Measurements from ENCODE around the gene SMIM13. TPM values are rescaled to one million over a fixed set of nuclear protein-coding genes. Genes with fewer than 3 reads are reported as not detected.

SMIM13 gene
- total and polyA plus RNA-seq, 2 donors (not counting 3 experiments of a cell fraction or from before 2014, with no cell fraction given), result 3.2 to 14.7 TPM

DNA sequence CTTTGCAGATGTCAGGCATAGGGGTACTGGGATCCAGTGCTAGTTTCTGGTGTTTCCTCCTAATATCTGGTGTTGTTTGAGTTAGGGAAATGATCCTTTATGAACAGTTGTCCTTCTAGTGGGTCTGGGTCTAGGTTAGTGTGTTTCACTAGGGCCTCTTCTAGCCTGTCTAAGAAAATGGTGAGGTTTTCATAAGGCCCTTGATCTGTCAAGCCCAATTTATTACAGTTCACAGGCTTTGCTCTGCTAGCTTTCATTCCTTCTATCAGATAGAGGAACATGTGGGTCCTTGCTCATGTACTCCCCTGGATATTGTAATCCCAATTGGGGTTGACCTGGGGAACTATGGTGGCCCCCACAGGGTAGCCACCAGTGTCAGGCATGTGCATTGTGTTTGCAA lies 15.1 kb downstream of the SMIM13 start:
- CTCF ChIA-PET, result interaction anchor here (0.9 to 1.0 kb wide), 2 partner anchors 15 to 16 kb away, joined by 3 to 4 read pairs; partner anchors contain the start of gene SMIM13

More for the DNA sequence above, 15.1 kb downstream of the SMIM13 start:
- Histone ChIP-seq H3K36me3 (ENCODE audit: control insufficient read depth in 2 of 2, extremely low read depth in 1 of 2, insufficient read depth in 2 of 2, low read length in 2 of 2) (no peaks in the 10 kb centered on the region), H4K20me1 (replicated peaks; ENCODE audit: control insufficient read depth, extremely low read depth, insufficient read depth, low read length) (no peaks in the 10 kb centered on the region), H3K9me3 (replicated peaks; ENCODE audit: control insufficient read depth, insufficient read depth, low read length) (no peaks in the 10 kb centered on the region), H3K79me2 (ENCODE audit: control insufficient read depth, insufficient read depth, low read length) (peaks cover 78% of the 10 kb centered on the region), H3K4me1 (ENCODE audit: control insufficient read depth, extremely low read depth, insufficient read depth, low read length) (peaks cover 12% of the 10 kb centered on the region), H3K27ac (ENCODE audit: insufficient read depth, low read depth, low read length) (no peak overlapping the region), H3K9me1 (replicated peaks; ENCODE audit: control insufficient read depth, extremely low read depth, insufficient read depth, low read length) (no peaks in the 10 kb centered on the region), H3K9ac (replicated peaks; ENCODE audit: extremely low read depth, insufficient read depth, low read length) (no peak overlapping the region), H3K4me2 (ENCODE audit: insufficient read depth, low read length) (no peak overlapping the region), H3K27me3 (ENCODE audit: control insufficient read depth in 2 of 2, insufficient read depth in 2 of 2, low read length in 2 of 2) (no peaks in the 10 kb centered on the region), H2AFZ (ENCODE audit: low read depth, low read length) (no peak overlapping the region), H3K4me3 (replicated peaks in 1 of 3; ENCODE audit: insufficient read depth in 1 of 3, low read depth in 1 of 3, low read length in 3 of 3) (no peak overlapping the region)
- POLR2A ChIA-PET, result interaction anchor here (0.6 kb wide), 1 partner anchor 437 kb away, joined by 4 read pairs; no protein-coding TSS in a partner anchor
- DNase-seq (ENCODE audit: low read depth, low spot score) (no peak), FAIRE-seq (no peak)
- no TSS peak for BruUV-seq (replicated peaks)
- intact Hi-C loops (cut with micrococcal nuclease), result no loop called here
- dilution Hi-C loops (cut with MboI; ENCODE audit: extremely low pct_ligation_motif_present, low sequenced_read_pairs), result no loop called here
- TF ChIP-seq EZH2 (IDR thresholded peaks at IDR 0.05; ENCODE audit: borderline replicate concordance, low read depth, low read length, severe bottlenecking) (no peak), MAX (IDR thresholded peaks at IDR 0.05; ENCODE audit: insufficient read depth, insufficient read length) (no peak), POLR2A (IDR thresholded peaks at IDR 0.05; ENCODE audit: low read depth, low read length) (no peak), GATA2 (IDR thresholded peaks at IDR 0.05; ENCODE audit: insufficient read depth, insufficient read length, low read depth, low read length) (no peak), FOS (IDR thresholded peaks at IDR 0.05; ENCODE audit: borderline replicate concordance, insufficient read depth, low read length) (no peak), CTCF (IDR thresholded peaks at IDR 0.05; ENCODE audit: extremely low read depth in 1 of 2, insufficient read depth in 1 of 2, low read depth in 1 of 2, low read length in 2 of 2) (no peak), MYC (IDR thresholded peaks at IDR 0.05; ENCODE audit: low read depth, low read length) (no peak), JUN (IDR thresholded peaks at IDR 0.05; ENCODE audit: borderline replicate concordance, insufficient read depth, insufficient read length, low read depth) (no peak), POLR2AphosphoS5 (IDR thresholded peaks at IDR 0.05; ENCODE audit: insufficient read depth, low read depth, low read length) (no peak)
